ENCODE data around the gene HPS1.

GRCh38 chr10:98383869-98384268 lies 62.9 kb downstream of the HPS1 start:
- TF ChIP-seq POLR2A (IDR thresholded peaks at IDR 0.05), result no peak
- TF ChIP-seq, protein P1, sequence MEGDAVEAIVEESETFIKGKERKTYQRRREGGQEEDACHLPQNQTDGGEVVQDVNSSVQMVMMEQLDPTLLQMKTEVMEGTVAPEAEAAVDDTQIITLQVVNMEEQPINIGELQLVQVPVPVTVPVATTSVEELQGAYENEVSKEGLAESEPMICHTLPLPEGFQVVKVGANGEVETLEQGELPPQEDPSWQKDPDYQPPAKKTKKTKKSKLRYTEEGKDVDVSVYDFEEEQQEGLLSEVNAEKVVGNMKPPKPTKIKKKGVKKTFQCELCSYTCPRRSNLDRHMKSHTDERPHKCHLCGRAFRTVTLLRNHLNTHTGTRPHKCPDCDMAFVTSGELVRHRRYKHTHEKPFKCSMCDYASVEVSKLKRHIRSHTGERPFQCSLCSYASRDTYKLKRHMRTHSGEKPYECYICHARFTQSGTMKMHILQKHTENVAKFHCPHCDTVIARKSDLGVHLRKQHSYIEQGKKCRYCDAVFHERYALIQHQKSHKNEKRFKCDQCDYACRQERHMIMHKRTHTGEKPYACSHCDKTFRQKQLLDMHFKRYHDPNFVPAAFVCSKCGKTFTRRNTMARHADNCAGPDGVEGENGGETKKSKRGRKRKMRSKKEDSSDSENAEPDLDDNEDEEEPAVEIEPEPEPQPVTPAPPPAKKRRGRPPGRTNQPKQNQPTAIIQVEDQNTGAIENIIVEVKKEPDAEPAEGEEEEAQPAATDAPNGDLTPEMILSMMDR (IDR thresholded peaks at IDR 0.05), result no peak

Data from esophagus squamous epithelium (tissue), 4 donors.